Activated CD4-positive, alpha-beta T cell treated with anti-CD3 and anti-CD28 coated beads, Interleukin-2, Interleukin-6, amounts not matched to agents 100 ng/mL and 50 ng/mL, durations not matched to agents 16 hours and 8 hours (primary cell): ENCODE results near the gene CORO1A.
"Not testable (repeated sequence)": the region's sequence is repeated elsewhere in the genome, so short reads cannot be mapped to it uniquely, and the experiment has no call there.

Experiments
- DNase-seq: peaks from one replicate; pipeline ENCODE4 v3.0.0-alpha.2; 2020

The CORO1A gene

DNA sequence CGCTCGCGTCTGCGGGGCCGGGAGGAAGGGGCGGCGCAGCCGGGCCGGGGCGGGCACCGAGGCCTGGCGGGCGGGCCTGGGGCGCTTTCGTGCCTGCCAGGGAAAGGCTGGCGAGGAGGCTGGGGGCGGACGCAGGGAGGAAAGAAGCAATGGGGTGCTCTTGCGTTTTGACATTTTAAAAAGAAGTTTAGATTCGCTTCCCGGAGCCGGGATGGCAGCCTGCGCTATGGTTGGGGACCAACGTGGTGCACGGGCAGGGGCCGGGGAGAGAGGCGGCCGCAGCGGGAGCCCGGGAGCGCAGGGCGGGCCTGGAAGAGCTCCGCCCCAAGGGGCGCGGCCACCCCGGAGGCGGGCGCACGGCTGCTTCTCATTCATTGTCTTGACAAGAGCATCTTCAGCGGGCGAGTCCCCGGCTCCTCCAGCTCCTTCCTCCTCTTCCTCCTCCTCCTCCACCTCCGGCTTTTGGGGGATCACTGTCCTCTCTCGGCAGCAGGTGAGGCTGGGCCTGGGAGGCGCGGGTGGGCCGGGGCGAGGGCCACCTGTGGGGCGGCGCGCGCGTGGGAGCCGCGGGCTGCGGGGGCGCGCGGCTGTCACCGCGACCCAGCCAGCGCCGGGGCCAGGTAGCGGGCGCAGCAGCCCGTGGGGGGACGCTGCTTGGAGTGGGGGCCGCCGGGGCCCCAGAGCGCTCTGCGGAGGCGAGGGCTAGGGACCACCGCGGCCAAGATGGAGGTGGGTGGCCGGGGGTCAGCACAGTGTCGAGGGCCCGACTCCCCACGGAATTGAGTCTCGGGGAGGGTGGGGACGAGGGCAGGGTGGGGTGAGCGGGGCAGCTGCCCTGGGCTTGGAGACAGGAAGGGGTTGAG is at the start of gene CORO1A:
Gene CORO1A (plus strand): TSS at position 370 of the 863 bp plus-strand sequence. CDS start 1,608 bp downstream, outside the sequence.
- peak; percentile 94 for DNase-seq

DNA sequence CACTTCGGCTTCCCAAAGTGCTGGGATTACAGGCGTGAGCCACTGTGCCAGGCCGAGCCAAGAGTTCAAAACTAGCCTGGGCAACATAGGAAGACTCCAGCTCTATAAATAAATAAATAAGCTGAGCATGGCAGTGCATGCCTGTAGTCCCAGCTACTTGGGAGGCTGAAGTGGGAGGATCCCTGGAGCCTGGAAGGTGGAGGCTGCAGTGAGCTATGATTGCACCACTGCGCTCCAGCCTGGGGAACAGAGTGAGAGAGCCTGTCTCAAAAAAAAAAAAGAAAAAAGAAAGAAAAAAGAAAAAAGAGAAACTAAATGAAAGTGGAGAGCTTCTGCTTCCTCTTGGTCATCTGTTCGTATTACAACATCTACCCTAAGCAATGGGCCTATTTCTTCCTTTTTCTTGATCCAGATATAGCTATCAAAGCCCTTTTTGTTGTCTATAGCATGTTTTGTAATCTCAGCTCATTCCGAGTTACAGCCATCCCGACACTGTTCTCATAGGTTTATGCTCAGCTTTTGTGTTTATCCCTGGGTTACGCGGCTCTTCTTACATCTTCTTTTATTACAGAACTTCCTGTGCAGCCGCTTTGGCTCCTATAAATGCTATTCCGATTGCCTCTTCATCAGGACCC is 46.3 kb upstream of the CORO1A start:
- no peak for DNase-seq

GRCh38 chr16:30137897-30138296 is 45.5 kb upstream of the CORO1A start:
- no peak for DNase-seq

GRCh38 chr16:30139583-30140481 is 43.6 kb upstream of the CORO1A start:
- DNase-seq, result no peak

DNA sequence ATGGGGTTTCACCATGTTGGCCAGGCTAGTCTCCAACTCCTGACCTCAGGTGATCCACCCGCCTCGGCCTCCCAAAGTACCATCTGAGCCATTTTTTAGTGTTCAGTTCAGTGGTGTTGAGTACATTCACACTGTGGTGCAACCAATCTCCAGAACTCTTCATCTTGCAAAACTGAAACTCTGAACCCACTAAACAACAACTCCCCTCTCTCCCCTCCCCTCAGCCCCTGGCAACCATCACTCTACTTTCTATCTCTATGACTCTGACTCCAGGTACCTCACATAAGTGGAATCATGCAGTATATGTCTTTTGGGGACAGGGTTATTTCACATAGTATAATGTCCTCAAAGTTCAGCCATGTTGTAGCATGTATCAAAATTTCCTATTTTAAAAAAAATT is 41.7 kb upstream of the CORO1A start:
- no peak for DNase-seq

DNA sequence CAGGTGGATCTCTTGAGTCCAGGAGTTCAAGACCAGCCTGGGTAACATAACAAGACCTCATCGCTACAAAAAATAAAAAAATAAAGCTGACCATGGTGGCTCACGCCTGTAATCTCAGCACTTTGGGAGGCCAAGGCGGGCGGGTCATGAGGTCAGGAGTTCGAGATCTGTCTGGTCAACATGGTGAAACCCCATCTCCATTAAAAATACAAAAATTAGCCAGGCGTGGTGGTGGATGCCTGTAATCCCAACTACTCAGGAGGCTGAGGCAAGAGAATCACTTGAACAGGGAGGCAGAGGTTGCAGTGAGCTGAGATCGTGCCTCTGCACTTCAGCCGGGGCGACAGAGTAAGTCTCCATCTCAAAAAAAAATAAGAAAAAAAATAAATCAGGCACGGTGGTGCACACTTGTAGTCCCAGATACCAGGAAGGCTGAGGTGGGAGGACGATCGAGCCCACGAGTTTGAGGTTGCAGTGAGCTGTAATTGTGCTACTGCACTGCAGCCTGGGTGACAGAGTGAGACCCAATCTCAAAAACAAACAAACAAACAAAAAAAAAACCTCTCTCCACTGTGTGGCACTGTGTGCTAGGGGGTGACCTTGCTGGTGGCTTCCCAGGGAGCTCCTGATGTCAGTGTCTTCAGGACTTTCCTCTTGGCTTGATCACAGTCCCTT is 40.6 kb upstream of the CORO1A start:
- peak; percentile 22 for DNase-seq

GRCh38 chr16:30143347-30143702 is 40.1 kb upstream of the CORO1A start:
- DNase-seq, result no peak

GRCh38 chr16:30144017-30144416 is 39.4 kb upstream of the CORO1A start:
- no peak for DNase-seq

GRCh38 chr16:30144917-30145316 is 38.5 kb upstream of the CORO1A start:
- DNase-seq, result no peak

GRCh38 chr16:30145657-30146056 is 37.7 kb upstream of the CORO1A start:
- no peak for DNase-seq

DNA sequence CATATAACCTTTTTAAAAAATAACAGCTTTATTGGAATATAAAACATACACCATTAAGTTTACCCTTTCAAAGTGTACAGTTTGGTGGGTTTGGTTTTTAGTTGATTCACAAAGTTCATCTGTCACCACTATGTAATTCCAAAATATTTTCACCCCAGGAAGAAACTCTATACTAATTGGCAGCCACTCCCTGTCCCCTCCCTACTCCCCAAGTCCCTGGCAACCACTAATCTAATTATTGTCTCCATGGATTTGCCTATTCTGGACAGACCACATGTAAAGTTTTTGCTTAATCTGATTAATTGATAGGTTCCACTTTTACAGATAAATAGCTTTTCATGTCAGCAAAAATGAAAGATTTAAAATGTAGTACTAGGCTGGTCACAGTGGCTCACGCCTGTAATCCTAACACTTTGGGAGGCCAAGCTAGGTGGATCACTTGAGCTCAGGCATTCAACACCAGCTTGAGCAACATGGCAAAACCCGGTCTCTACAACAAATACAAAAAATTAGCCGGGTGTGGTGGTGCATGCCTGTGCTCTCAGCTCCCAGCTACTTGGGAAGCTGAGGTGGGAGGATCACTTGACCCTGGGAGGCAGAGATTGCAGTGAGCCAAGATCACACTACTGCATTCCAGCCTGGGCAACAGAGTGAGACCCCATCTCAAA is 35.4 kb upstream of the CORO1A start:
- DNase-seq, result no peak

- DNase-seq, result no peak
Measured at GRCh38 chr16:30149250-30149930, 34.0 kb upstream of the CORO1A start.

DNA sequence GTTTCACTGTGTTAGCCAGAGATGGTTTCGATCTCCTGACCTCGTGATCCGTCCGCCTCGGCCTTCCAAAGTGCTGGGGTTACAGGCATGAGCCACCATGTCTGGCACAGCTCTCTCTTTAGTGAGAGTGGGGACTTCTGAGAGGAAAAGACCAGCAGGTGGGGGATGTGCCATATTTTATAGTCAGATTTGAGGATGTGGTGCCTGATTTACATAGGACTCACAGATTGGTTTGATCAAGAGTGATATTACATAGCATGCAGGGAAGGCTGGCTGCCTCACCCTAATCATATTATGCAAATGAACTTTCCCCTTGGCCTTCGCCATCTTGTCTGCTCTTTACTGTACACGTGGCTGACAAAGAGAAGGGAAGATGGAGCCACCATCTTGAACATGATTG is 32.3 kb upstream of the CORO1A start:
- no peak for DNase-seq

GRCh38 chr16:30152517-30152916 is 30.9 kb upstream of the CORO1A start:
- no peak for DNase-seq

GRCh38 chr16:30155188-30155587 is 28.2 kb upstream of the CORO1A start:
- no peak for DNase-seq

- DNase-seq, result no peak
Measured at GRCh38 chr16:30157214-30157613, 26.2 kb upstream of the CORO1A start.

GRCh38 chr16:30163538-30163937 is 19.9 kb upstream of the CORO1A start:
- no peak for DNase-seq

- DNase-seq, result peak; percentile 8
Measured at GRCh38 chr16:30166202-30166902, 17.1 kb upstream of the CORO1A start.

- not testable (repeated sequence) for DNase-seq
Measured at GRCh38 chr16:30168746-30169145, 14.7 kb upstream of the CORO1A start.

DNA sequence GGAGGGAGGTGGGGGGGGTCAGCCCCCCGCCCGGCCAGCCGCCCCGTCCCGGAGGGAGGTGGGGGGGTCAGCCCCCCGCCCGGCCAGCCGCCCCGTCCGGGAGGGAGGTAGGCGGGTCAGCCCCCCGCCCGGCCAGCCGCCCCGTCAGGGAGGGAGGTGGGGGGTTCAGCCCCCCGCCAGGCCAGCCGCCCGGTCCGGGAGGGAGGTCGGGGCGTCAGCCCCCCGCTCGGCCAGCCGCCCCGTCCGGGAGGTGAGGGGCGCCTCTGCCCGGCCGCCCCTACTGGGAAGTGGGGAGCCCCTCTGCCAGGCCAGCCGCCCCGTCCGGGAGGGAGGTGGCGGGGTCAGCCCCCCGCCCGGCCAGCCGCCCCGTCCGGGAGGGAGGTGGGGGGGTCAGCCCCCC is 14.0 kb upstream of the CORO1A start:
- DNase-seq, result not testable (repeated sequence)

DNA sequence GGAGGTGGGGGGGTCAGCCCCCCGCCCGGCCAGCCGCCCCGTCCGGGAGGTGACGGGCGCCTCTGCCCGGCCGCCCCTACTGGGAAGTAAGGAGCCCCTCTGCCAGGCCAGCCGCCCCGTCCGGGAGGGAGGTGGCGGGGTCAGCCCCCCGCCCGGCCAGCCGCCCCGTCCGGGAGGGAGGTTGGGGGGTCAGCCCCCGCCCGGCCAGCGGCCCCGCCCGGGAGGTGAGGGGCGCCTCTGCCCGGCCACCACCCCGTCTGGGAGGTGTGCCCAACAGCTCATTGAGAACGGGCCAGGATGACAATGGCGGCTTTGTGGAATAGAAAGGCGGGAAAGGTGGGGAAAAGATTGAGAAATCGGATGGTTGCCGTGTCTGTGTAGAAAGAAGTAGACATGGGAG is 13.3 kb upstream of the CORO1A start:
- not testable (repeated sequence) for DNase-seq
